Fibroblast of mammary gland (primary cell): ENCODE measurements around the gene MAP7.
A peak's percentile ranks its signal among the peaks of the same experiment; 100 is the strongest.

ENCODE experiments used
- DNase-seq: peaks from one replicate; pipeline ENCODE4 v3.0.0-alpha.2; 2010; ENCODE audit warnings: low read depth
- H3K4me3 ChIP-seq: 2 replicates; pipeline ENCODE4 v1.5.1; 2011; ENCODE audit warnings: low read depth, mild to moderate bottlenecking, low read length, moderate library complexity; ENCODE audit not compliant: control insufficient read depth
- TF ChIP-seq, protein P1 (sequence below): conservative IDR thresholded peaks from 2 replicates; pipeline ENCODE4 v1.5.1; 2011; ENCODE audit warnings: low read depth, low read length, inconsistent platforms; ENCODE audit not compliant: control insufficient read depth, insufficient read depth

MAP7 gene

DNA sequence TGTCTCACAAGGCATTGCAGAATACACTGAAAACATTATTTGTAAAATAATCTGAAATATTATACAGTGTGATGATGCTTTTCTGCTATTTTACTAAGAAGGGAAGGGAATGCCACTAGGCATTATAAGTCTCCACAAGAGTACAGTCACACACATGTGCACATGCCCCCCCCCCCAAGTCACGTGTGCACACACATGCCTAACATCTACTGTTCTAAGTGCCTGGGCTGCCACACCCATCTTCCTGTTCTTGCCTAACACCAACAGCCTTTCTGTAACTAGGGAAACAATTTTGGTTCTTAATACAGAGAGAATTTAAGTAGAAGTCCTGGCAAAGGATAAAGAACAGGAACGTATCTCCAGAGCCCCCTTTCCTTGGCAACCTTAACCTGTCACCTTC is 202.4 kb downstream of the MAP7 start:
- TF ChIP-seq, protein P1, sequence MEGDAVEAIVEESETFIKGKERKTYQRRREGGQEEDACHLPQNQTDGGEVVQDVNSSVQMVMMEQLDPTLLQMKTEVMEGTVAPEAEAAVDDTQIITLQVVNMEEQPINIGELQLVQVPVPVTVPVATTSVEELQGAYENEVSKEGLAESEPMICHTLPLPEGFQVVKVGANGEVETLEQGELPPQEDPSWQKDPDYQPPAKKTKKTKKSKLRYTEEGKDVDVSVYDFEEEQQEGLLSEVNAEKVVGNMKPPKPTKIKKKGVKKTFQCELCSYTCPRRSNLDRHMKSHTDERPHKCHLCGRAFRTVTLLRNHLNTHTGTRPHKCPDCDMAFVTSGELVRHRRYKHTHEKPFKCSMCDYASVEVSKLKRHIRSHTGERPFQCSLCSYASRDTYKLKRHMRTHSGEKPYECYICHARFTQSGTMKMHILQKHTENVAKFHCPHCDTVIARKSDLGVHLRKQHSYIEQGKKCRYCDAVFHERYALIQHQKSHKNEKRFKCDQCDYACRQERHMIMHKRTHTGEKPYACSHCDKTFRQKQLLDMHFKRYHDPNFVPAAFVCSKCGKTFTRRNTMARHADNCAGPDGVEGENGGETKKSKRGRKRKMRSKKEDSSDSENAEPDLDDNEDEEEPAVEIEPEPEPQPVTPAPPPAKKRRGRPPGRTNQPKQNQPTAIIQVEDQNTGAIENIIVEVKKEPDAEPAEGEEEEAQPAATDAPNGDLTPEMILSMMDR = no peak
- H3K4me3 ChIP-seq = no peak overlapping the region
- DNase-seq = peak; percentile 46

DNA sequence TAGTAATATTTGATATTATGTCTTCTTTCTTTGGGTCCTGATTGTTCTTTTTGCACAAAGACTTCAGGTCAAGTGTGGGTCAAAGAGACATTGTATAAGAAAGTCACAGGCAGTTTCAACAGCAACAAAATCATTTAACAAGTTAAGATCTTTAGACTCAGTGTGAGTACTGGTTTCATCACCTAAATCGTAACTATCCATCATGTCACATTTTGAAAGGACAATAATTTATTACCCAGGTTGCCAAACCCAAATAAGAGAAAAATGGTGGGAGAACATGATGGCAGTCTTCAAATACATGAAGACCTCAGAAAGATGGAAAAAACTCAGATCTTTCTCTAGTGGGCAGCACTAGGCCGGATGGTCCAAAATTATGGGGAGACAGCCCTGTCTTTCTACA is 205.1 kb downstream of the MAP7 start:
- H3K4me3 ChIP-seq = no peak overlapping the region
- TF ChIP-seq, protein P1 = no peak
- DNase-seq = no peak

DNA sequence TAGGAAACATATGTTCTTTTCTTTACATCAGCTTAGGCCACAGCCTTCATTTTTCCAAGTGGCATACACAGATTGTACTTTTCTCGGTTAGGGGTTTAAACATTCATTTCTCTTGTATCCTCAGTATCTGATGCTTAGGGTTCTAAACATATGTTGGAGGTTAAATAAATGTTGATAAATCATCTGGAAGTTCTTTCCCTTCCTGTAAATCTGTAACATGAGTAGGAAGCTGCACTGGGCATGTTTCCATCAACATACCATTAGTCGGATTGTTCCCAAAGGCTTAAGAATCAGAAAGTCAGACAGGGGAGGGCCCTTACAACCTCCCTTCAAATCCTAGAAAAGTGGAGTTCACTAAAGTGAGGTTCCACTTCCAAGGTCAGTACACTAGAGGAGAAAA is 205.8 kb downstream of the MAP7 start:
- H3K4me3 ChIP-seq = no peak overlapping the region
- peak; percentile 89 for DNase-seq
- TF ChIP-seq, protein P1 = no peak

DNA sequence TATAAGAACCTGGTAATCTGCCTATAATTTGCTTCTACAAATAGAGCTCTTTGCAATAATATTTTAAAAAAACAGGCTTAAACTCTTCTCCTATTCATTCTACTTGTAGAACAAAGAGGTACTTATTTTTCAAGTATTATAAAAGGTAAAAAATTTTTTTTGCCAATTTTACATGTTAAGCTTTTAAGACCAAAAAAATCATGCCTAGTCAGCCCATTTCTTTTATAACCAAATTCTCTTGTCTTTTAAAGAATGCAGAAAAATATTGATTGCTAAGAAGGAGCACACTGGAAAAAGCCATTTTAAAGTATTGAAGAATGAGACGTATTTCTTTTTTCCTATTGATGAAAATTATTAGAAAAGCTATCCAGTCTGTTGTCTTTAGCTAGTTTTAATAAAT is 206.5 kb downstream of the MAP7 start:
- DNase-seq = no peak
- no peak overlapping the region for H3K4me3 ChIP-seq
- TF ChIP-seq, protein P1 = no peak

DNA sequence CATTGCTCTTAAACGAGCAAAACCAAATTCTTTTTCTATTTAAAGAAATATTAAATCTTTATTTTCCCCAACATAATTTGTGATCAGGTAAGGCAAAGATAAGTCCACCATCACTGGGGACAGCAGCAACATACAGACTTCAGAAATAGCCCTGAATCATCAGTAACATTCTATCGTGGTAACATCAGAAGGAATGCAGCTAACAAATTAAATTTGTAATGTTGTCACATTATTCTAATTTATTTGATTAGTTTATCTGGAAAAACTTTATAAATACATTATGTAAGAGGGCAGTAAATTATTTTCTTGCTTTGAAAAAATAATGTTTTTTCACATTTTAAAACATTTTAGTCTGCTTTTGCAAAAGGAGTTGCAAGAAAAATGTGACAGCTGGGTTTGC is 206.9 kb downstream of the MAP7 start:
- TF ChIP-seq, protein P1 = no peak
- DNase-seq = no peak
- no peak overlapping the region for H3K4me3 ChIP-seq

DNA sequence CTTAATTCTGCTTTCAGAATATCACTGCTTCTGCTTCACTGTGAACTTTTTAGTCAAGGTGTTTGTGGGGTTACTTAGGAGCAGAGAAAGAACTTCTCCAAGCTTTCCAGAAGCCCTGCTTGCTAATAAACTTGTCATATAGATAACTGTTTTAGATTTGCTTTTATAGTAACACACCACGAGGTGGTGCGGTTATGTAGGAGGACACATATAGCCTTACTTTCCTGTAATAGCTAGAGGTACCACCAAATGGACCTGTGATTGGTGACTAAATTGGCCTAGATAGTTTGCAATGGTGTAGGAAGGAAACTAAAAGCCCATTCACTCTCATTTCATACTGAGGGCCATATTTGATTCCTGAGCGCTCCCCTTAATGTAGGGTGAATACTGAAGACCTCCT is 208.3 kb downstream of the MAP7 start:
- TF ChIP-seq, protein P1 = no peak
- no peak for DNase-seq
- H3K4me3 ChIP-seq = no peak overlapping the region

DNA sequence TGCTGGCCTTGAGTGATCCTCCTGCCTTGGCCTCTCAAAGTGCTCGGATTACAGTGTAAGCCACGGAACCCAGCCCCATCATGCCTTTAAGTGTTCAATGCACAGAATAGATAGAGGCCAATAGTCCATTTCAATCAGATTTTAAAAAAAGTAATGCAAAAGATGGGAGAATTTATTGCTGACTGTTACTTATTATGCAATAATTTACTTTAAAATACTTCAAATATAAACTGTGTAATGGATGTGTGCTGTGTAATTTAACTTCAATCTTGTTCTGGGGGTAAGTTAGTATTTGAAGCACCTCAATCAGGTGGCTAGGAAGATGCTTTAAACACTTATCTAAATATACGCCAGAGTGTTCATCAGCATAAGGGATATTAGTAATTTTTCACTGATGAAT is 208.9 kb downstream of the MAP7 start:
- DNase-seq = no peak
- TF ChIP-seq, protein P1 = no peak
- no peak overlapping the region for H3K4me3 ChIP-seq
